Urinary bladder (tissue), 4 donors: Measurements from ENCODE around the gene TIMD4. TPM values are rescaled to one million over a fixed set of nuclear protein-coding genes. Genes with fewer than 3 reads are reported as not detected.
"Not testable (repeated sequence)": the region's sequence is repeated elsewhere in the genome, so short reads cannot be mapped to it uniquely, and the experiment has no call there.

ENCODE experiments used
- DNase-seq: peaks from one replicate; pipeline ENCODE4 v3.0.0-alpha.2; 2015; ENCODE audit errors: extremely low spot score
- H3K27ac ChIP-seq: one replicate; pipeline ENCODE4 v1.5.1; 2013; ENCODE audit warnings: low read depth, mild to moderate bottlenecking, moderate library complexity
- H3K36me3 ChIP-seq: one replicate; pipeline ENCODE4 v1.6.1; 2013; ENCODE audit warnings: mild to moderate bottlenecking, moderate library complexity; ENCODE audit not compliant: insufficient read depth
- H3K4me1 ChIP-seq: one replicate; pipeline ENCODE4 v1.6.1; 2013; ENCODE audit warnings: mild to moderate bottlenecking, moderate library complexity; ENCODE audit not compliant: insufficient read depth
- H3K4me3 ChIP-seq: one replicate; pipeline ENCODE4 v1.5.1; 2013; ENCODE audit warnings: low read depth, low read length
- WGBS: extraction: QIAGEN DNeasy Blood & Tissue Kit; methylation state at CpG from one replicate; pipeline ENCODE4 v1.1.7; 2013; 5-methylcytosine and 5-hydroxymethylcytosine counted together
- polyA plus RNA-seq: library from polyadenylated mRNA; stranded (reverse); fragments of 200-250 nt; gene quantifications from one replicate; pipeline ENCODE4 v1.2.3, GENCODE V29; 2013
- total RNA-seq: library from RNA; depleted of rRNA; stranded (reverse); fragments of >200 nt; gene quantifications from one replicate; pipeline ENCODE4 v1.2.3, GENCODE V29; 2014
- donor health status: healthy with polysubstance abuse.
- donor health status: healthy.

Gene TIMD4
- total and polyA plus RNA-seq, 2 donors = 0.19 to 1.7 TPM

GRCh38 chr5:156947925-156948324, 15.1 kb downstream of the TIMD4 start:
- Histone ChIP-seq H3K4me3 (no peak overlapping the region), H3K27ac (no peak overlapping the region), H3K36me3 (no peaks in the 10 kb centered on the region), H3K4me1 (no peaks in the 10 kb centered on the region)
- 74% methylated on average over 3 of the region's 3 CpGs for WGBS
- DNase-seq = no peak

- Histone ChIP-seq H3K27ac (no peak overlapping the region), H3K4me3 (no peak overlapping the region), H3K4me1 (peaks cover 2% of the 10 kb centered on the region), H3K36me3 (no peaks in the 10 kb centered on the region)
- WGBS = 62% methylated on average over 2 of the region's 2 CpGs
- no peak for DNase-seq
Measured at GRCh38 chr5:156942064-156942463, 21.0 kb downstream of the TIMD4 start.

- not testable (repeated sequence) for H3K4me3 ChIP-seq, H3K4me1 ChIP-seq, H3K27ac ChIP-seq, H3K36me3 ChIP-seq, DNase-seq
- 96% methylated on average over 28 of the region's 28 CpGs for WGBS
Measured at GRCh38 chr5:156940462-156940861, 22.6 kb downstream of the TIMD4 start.

GRCh38 chr5:156936972-156937371, 26.1 kb downstream of the TIMD4 start:
- H3K36me3 ChIP-seq = no peaks in the 10 kb centered on the region
- no peak overlapping the region for H3K27ac ChIP-seq
- no peak overlapping the region for H3K4me3 ChIP-seq
- DNase-seq = no peak
- H3K4me1 ChIP-seq = no peaks in the 10 kb centered on the region
- WGBS = 77% methylated on average over 2 of the region's 2 CpGs

- no peak overlapping the region for H3K4me3 ChIP-seq
- DNase-seq = peak; percentile 4
- H3K36me3 ChIP-seq = no peaks in the 10 kb centered on the region
- 63% methylated on average over 9 of the region's 9 CpGs for WGBS
- no peak overlapping the region for H3K27ac ChIP-seq
- no peaks in the 10 kb centered on the region for H3K4me1 ChIP-seq
Measured at GRCh38 chr5:156934450-156935211, 28.4 kb downstream of the TIMD4 start.

- H3K27ac ChIP-seq = no peak overlapping the region
- no peak for DNase-seq
- no peaks in the 10 kb centered on the region for H3K4me1 ChIP-seq
- WGBS = 68% methylated on average over 3 of the region's 3 CpGs
- H3K4me3 ChIP-seq = no peak overlapping the region
- no peaks in the 10 kb centered on the region for H3K36me3 ChIP-seq
Measured at GRCh38 chr5:156929366-156929948, 33.6 kb downstream of the TIMD4 start.

- H3K27ac ChIP-seq = no peak overlapping the region
- no peak for DNase-seq
- no peak overlapping the region for H3K4me3 ChIP-seq
- WGBS = 93% methylated on average over 1 of the region's 1 CpG
- H3K36me3 ChIP-seq = no peaks in the 10 kb centered on the region
- no peaks in the 10 kb centered on the region for H3K4me1 ChIP-seq
Measured at GRCh38 chr5:156927545-156927944, 35.5 kb downstream of the TIMD4 start.

- not testable (repeated sequence) for DNase-seq, H3K4me3 ChIP-seq, H3K4me1 ChIP-seq, H3K36me3 ChIP-seq, H3K27ac ChIP-seq
- WGBS = 77% methylated on average over 4 of the region's 4 CpGs
Measured at GRCh38 chr5:156925767-156926166, 37.3 kb downstream of the TIMD4 start.

- 91% methylated on average over 3 of the region's 3 CpGs for WGBS
Measured at GRCh38 chr5:156922207-156922792, 40.7 kb downstream of the TIMD4 start.

GRCh38 chr5:156920861-156921431, 42.1 kb downstream of the TIMD4 start:
- WGBS = 75% methylated on average over 3 of the region's 3 CpGs
- Histone ChIP-seq H3K4me1 (no peaks in the 10 kb centered on the region), H3K36me3 (no peaks in the 10 kb centered on the region), H3K4me3 (no peak overlapping the region), H3K27ac (no peak overlapping the region)
- DNase-seq = no peak

More at GRCh38 chr5:156922207-156922792, 40.7 kb downstream of the TIMD4 start:
- H3K27ac ChIP-seq = no peak overlapping the region
- H3K36me3 ChIP-seq = no peaks in the 10 kb centered on the region
- no peak overlapping the region for H3K4me3 ChIP-seq
- no peaks in the 10 kb centered on the region for H3K4me1 ChIP-seq
- DNase-seq = no peak

GRCh38 chr5:156920042-156920860, 42.8 kb downstream of the TIMD4 start:
- Histone ChIP-seq H3K4me1 (no peaks in the 10 kb centered on the region), H3K36me3 (no peaks in the 10 kb centered on the region), H3K4me3 (no peak overlapping the region), H3K27ac (no peak overlapping the region)
- no peak for DNase-seq
- 87% methylated on average over 7 of the region's 7 CpGs for WGBS

- DNase-seq = no peak
- Histone ChIP-seq H3K27ac (no peak overlapping the region), H3K4me1 (no peaks in the 10 kb centered on the region), H3K4me3 (no peak overlapping the region), H3K36me3 (no peaks in the 10 kb centered on the region)
- WGBS = 91% methylated on average over 8 of the region's 8 CpGs
Measured at GRCh38 chr5:156918311-156918845, 44.6 kb downstream of the TIMD4 start.

GRCh38 chr5:156914371-156914737, 48.7 kb downstream of the TIMD4 start:
- H3K4me1 ChIP-seq = no peaks in the 10 kb centered on the region

More at GRCh38 chr5:156914371-156914737, 48.7 kb downstream of the TIMD4 start:
- WGBS = 89% methylated on average over 2 of the region's 2 CpGs
- H3K4me3 ChIP-seq = no peak overlapping the region
- no peaks in the 10 kb centered on the region for H3K36me3 ChIP-seq
- H3K27ac ChIP-seq = no peak overlapping the region
- no peak for DNase-seq
